IPS DF 4.7 (cell line): ENCODE measurements around the gene ATXN7L3.

Source experiments
- DNase-seq: peaks from one replicate; pipeline ENCODE4 v3.0.0-alpha.2; 2013; ENCODE audit warnings: low spot score; ENCODE audit errors: extremely low read depth

ATXN7L3 gene

DNA sequence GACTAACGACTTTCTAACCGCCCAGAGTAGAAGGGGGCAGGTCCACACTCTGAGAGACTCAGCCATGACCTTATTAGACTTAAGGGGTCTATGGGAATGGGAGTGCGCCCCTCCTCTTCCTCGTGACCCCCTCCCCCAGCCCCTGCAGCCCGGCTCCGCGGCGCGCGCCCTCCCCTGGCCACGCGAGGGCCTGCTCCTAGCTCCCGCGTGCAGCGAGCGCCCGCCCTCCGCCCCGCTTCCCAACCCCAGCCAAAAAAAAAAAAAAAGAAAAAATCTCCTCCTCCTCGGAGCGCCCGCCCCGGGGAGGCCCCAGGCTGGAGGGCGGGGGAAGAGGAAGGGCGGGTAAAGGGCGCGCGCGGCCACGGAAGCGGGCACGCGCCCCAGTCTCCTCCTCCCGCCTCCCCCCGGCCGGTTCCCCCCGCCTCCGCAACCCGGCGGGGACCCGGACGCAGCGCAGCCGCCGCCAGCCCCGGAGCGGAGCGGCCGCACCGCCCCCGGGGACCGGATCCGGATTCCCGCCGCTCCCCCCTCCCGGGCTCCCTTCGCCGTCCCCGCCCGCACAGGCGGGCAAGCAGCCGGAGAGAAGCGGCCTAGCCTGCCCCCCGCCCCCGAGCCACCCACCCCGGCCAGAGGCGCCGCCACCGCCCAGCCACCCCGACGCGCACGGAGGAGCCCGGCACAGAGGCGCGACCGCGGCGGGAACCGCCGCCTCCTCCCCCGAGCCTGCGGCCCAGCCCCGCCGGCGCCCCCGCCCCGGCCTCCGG is 18.8 kb upstream of the ATXN7L3 start:
- DNase-seq = no peak

DNA sequence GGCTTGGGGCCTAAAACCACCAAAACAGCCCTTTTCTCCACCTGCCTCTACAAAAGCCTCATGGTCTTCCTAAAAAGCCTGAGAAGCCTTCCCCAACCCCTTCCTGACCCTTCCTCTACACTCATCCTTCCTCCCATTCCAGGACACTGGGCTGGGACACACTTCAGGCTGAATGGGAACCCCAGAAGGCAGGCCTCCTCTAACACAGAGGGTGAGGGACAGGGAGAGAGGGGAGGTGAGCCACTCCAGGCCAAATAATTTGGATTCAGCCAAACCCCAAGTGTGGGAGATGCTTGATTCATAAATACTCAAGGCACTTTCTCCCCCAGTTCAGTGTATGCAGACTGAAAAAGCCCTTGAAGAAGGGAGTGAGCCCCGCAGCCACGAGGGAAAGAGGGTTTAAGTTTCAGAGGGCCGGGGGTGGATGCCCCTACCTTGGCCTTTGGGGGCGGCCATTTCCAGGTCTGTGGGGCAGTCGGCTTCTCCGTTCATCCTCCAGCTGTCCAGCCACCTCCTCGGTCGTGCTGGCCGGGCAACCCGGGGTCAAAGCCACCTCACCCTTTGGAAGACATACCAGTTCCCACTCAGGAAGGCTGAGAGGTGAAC is 18.2 kb upstream of the ATXN7L3 start:
- no peak for DNase-seq

DNA sequence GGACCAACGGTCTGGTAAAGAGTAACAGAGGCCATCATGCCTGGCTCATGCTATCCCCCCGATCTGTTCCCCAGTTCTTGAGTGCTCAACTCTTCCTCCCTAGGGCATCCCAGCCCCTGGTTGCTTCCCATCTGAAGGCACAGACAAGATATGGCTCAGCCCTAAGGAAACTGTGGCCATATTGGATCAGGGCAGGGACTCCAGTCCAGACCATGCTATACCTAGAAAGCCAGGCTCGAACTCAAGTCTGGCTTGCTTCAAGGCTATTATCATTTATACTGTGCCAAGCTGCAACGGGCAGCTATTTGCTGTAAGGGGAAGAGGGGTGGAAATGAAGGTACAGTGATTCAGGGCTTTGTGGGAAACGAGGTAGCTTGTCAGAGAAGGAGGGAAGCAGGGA is 17.0 kb upstream of the ATXN7L3 start:
- no peak for DNase-seq

DNA sequence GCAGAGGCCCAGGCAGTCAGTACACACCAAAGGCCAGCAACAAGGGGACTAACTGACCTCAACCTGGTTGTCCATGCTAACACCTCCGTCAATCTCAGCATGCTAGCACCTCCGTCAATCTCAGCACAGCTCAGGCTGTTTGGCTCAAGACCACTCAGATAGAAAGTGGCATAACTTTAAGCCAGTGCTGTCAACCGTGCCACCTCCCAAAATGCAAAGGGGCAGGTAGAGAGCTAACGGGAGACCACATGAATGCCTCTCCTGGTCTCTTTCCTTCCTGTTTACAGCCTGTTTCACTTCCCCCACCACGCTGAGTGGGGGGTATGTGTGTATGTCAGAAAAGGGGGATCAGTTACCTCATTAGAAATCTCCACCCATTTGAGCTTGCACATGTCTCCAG is 16.5 kb upstream of the ATXN7L3 start:
- DNase-seq = no peak

DNA sequence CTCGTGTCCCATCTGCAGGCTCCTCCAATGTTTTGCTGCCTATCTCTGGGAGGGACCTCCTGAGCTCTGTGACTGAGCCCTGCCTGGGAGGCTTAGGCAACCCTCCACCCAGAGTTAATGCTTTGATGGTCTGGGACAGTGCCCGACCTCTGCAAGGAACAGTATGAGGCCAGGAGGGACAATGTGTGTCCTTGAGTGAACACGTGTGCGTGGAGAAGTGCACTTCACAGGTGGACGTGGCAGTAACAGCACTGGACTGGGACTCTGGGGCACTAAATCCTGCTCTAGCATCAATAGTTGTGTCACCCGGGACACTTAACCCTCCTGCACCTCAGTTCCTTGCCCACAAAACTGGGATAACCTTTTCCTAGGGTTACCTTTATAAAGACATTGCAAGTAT is 15.2 kb upstream of the ATXN7L3 start:
- no peak for DNase-seq

DNA sequence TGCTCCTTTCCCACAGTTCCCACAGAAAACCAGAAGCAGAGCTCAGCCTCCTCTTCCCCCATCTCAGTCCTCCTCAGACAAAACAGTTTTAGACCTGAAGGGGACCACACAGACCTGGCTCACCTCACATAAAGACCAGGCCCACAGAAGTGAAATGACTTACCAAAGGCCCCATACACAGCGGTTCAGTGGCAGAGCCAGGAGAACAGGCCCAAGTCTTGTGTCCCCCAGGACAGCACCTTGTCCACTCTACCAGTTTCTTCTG is 14.5 kb upstream of the ATXN7L3 start:
- no peak for DNase-seq

DNA sequence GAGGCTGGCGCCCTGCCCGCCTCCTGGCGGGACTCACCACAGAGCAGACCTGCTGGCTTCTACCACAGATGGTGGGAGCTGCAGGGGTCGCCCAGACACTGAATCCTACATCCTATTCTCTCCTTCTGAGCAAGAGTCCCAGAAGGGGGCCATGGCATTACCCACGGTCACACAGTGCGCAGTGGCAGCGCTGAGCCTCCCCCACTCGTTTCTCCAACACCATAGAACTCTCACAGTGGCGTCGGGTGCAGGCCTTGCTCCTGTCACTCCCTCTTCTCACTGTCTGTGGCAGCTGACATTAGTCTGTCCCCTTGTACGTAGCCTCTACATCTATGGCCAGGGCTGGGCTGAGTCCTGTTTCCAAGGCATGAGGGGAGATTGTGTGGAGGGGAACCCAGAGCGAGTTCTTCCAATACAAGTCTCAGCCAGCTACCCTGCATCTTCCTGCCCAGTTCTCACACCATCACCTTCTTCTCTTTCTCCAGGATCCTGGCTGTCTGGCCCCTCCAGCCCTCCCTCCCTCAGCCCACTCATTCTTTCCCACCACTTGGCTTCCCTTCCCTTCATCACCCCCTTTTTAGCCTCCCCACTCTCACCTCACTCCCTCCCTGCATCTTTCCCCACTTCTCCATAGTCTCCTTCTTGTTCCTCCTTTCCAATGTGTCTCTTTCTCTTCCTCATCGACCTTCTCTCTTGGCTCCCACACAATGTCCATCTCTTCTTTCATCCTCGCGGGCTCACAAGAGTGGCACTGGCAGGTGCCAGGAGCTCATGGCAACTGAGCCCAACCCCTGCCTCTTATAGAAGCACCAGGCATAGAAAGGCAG is 13.9 kb upstream of the ATXN7L3 start:
- DNase-seq = no peak

DNA sequence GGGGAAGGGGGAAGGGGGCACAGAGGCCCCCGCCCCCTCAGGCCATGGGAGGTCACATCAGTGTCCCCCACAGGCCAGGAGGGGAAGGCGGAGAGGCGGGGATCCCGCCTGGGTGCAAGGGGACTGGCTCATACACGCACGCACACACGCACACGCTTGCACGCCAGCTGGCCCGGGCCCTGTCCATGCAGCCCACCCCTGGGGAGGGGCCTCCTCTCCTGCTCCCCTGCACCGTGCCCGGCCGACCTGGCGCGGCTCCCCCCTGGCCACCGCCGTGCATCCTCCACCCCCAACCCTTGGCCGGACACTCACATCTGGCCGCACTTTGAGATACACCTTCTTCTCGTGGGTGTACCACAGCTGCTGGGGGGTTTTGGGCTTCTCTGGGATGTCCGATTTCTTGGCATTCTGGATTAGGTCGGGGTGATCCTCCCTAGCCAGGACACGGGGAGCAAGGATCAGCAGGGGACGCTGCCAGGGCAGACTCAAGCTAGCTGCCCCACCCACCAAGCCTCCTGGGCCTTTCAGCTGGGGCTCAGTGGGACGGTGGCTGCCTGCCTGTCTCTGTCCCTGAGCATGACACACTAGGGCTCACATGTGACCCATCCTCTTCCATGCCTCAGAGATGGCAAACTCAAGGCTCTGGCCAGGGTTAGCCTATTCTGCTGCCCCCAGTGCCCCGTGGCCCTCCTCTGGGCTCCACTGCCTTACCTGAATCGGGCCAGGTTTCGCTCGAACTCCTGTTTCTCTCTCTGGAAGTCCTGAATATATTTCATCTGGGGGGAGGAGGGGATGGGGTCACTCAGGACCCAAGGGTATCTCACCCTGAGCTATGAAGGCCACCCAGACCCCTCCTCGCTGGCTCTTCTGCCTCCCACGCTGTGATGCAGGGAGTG is 13.1 kb upstream of the ATXN7L3 start:
- DNase-seq = no peak

DNA sequence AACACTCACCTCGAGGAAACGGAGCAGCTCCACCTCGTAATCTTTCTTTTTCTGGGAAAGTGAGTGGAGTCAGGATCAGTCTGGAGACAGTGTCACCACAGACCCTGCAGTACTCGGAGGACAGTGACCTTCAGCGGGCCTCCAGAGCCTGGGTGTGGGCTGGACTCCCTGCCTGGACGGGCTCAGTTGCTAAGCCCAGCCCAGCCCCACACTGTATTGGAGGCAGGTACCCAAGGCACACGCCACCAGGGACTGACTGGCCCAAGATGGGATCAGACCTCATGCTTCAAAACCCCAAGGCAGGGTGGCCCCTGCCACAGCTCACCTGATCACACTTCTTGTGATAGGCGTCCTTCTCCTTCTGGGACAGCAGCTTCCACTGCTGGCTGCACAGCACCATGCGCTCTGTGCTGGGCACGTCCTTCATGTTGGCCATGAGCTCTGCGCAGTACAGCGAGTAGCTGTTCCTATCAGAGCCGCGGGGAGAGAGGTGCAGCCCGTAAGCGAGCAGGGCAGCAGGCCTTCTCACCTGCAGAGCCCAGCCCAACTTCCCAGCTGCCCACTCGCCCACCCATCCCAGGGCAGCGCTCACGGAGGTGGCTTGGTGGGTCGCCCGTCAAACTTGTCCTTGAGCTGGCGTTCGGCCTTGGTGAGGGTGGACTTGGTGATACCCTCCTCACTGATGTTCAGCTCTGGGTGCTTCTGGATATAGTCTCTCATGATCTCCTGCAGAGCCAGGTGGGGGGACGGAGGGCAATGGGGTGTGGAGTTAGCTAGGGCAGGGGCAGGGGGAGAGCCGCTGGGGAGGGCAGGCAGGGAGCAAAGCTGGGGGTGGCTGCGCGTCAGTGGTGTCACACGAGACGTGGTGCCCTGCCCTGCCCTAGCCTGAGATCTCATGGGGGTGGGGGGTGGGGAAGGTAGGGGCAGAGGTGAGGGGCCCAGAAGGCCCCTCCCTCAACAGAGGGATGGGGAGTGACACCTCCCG is 11.9 kb upstream of the ATXN7L3 start:
- no peak for DNase-seq

DNA sequence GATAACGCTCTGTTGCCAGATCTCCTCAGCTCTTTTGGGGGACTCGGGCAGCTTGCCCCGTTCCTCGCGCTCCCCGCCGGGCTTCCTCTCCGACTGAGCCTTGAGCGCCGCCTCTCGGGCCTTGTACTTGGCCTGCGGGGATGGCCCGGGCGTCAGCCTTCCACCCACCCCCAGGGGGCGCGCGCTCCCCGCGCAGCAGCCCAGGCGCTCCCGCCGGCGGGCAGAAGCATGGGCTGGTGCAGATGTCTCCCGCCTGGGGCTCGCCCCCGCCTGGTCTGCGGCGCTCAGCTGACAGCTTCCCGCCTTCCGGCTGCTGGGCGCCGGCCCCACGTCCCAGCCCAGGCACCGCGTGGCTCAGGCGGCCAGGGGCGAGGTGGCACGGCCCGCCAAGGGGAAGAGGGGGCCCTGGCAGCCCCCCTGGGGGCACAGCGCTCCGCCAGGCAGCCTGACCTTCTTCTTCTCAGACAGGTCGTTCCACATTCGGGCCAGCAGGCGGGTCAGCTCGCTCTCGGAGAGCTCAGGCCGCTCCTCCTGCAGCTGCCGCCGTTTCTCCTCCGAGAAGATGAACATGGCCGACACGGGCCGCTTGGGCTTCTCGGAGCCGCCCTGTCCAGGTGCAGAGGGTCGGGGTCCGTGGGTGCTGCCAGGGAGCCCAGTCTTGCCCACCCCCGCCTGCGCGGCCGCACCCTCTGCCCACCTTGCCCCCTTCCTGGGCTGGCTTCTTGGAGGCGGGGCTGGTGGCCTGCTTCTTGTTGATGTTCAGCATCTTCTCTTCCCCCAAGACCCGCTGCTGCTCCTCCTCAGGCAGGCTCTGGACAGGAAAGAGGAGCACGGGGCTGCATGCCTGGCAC is 10.9 kb upstream of the ATXN7L3 start:
- DNase-seq = no peak

DNA sequence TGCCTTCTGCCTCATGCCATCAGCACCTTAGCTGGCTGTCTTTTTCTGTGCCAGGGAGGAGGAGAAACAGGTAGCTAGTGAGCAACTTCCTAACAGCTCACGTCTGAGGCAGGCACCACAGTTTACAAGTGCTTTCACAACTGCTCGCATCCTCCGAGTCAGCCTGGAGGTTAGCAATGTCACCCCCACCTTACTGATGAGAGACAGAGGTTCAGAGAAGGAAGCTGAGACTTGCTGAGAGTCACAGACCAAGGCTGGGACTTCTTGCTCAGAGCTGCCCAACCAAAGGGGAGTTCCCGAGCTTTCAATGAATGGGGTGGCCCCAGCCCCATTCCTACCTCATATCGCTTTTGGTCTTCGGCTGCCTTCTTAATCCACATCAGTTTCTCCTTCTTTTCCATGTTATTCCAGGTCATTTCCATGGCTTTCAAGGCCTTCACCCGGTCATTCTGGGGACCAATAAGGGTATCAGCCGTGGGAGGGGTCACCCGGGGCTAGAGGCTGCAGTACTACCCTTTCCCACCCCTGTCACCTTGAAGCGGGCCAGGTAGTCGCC is 10.2 kb upstream of the ATXN7L3 start:
- DNase-seq = no peak

DNA sequence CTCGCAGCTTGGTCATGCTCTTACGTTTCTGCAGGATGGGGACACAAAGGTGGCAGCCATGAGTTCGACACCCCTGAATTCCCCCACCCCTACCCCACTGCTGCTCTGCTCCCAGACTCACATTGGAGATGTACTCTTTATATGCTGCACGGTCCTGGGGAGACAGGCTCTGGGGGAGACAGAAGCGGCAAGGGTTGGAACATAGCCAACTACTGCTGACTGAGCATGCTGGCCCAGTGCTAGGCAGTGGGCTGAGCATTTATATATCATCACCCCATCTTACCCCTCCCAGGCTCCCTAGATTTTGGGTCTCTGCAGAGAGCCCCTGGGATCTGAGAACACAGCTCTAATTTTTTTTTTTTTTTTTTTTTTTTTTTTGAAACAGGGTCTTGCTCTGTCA is 8.1 kb upstream of the ATXN7L3 start:
- DNase-seq = no peak

DNA sequence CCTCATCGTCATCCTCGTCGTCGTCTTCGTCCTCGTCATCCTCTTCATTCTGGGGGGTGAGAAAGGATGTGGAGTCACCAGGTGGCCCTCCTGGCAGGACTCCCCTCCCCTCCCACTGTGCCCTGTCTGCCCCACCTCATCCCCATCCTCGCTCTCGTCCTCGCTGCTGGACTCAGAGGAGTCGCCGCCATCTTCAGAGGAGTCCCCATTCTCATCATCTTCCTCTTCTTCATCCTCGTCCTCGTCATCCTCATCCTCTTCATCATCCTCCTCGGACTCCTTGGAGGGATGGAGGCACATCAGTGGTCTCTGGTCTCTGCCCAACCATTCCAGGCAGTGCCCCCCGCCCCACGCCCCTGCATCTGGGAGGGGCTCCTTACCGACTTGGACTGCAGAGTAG is 7.6 kb upstream of the ATXN7L3 start:
- no peak for DNase-seq

DNA sequence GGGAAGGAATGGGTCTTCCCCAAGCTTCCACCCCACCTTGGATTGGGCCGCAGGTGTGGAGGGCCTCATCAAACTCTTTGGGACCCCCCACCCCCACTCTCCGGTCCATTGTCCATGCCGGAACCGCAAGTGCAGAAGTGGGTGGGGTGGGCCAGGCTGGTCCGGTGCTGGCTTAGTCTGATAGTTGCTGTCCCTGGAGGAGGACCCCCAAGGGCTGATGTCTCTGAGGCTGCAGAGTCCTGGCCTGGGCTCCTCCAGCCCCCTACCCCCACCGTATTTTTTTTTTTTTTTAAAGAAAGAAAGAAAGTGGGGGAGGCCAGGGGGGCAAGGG is 7.1 kb upstream of the ATXN7L3 start:
- no peak for DNase-seq

DNA sequence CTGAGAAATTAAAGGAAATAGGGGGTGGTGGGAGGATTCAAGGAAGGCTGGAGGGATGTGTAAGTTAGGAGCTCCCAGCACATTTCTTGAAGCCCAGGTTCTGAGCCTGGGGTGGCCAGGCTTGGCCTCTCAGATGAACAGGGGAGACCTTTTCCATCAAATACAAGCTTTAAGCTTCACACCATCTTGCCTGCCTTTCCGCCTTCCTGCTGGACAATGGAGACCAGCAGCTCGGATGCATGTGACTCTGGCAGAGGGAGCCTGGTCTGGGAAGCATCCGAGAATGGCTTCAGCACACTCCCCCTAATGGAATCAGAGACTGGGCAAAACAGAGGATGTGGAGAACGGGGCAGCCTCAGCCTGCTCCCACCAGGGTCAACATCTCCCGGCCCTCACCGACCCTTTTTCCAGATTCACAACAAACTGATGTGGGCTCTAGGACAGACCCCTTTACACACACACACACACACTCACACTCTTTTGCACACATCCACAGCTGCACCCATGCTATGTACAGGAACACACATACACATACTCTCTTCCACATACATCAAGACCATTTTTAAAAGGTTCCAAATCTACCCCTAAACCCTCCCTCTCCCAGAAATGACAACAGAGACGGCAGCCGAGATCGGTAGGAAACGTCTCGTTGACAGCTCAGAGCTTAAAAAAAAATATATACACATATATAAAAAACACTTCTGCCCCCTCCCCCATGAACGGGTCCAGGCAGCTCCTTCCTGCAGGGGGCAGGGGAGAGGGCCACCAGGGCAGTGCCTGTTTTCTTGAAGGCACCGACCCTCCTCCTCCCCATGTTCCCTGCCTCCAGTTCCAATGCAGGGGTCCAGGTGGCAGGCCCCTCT is 6.5 kb upstream of the ATXN7L3 start:
- DNase-seq = no peak

DNA sequence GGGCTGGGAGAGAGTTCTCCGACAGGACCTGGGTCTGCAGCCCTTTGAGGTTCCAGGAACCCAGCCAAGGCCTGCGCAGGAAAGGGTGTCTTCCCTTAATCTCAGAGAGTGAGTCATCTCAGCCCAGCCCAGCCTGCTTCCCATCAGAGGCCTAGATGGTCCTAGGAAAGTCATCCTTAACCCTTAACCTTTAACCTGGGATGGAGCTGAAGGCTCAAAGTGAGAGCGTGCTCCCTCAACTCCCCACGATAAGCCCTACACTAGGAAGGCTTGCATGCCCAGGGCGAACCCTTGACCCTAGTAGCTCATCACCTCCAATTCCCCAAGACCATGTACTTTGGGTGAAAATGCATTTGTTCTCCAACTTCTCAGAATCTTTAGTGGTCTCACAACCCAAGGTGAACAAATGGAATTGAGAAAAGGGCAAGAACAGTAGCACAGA is 4.8 kb upstream of the ATXN7L3 start:
- no peak for DNase-seq

DNA sequence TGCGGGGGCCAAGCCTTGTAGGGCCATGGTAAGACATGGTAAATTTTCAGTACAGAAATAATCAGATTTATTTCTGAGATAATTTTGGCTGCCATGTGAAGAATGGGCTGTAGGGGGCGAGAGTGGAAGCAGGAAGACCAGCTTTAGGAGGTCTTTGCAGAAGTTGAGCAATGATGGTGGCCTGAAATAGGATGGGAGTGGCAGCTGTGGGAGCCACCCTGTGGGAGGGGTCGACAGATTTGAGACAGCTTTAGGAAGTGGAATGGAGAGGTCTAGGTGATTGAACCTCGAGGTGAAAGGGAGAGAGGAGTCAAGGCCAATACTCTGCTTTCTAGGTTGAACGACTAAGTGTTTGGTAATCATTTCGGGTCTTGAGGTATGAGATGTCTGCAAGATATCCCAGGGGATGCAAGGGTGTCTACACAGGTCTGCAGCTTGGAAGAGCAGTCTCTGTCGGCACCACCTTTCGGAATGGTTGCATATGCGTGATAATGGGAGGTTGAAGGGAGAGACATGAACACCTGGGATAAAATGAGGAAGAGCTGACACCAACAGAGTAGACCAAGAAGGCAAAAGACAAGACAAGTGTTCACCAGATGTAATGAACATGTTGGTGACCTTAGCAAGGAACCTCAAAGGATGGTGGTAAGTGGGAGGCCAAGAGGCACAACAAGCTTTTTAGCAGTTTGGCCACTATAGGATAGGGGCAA is 4.2 kb upstream of the ATXN7L3 start:
- no peak for DNase-seq

DNA sequence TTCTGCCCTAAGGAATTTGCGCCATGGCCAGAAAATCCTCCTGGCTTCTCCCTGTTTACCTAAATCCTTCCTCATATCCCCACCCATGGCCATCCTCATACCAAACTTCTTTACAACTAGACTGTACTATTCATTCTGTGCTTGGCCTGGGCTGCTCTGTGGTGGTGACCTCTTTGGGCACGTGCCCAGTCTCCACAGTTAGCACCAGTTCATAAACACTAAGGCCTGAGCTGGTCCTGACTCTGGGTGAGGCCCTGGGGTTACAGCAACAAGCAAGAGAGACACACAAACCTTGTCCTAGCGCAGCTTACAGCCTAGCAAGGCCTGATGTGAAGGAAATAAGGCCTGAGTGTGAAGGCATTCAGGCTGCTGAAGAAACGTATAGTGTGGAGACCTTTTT is 3.1 kb upstream of the ATXN7L3 start:
- no peak for DNase-seq
